COR-L47 (cell line): ENCODE results near the gene GPR176.

Experiments
- DNase-seq: peaks from one replicate; lab custom pipeline; 2025; lab: John Stamatoyannopoulos, UW

Gene GPR176

GRCh38 chr15:39807791-39808190 is 112.3 kb downstream of the GPR176 start:
- DNase-seq: no peak

GRCh38 chr15:39804026-39804425 is 116.0 kb downstream of the GPR176 start:
- DNase-seq: no peak

- DNase-seq: no peak
Measured at GRCh38 chr15:39803016-39803415, 117.0 kb downstream of the GPR176 start.

GRCh38 chr15:39801641-39802309 is 118.3 kb downstream of the GPR176 start:
- DNase-seq: peak; percentile 30

GRCh38 chr15:39799552-39800011 is 120.5 kb downstream of the GPR176 start:
- DNase-seq: no peak

- no peak for DNase-seq
Measured at GRCh38 chr15:39798382-39798781, 121.7 kb downstream of the GPR176 start.

GRCh38 chr15:39797407-39797806 is 122.7 kb downstream of the GPR176 start:
- no peak for DNase-seq

- DNase-seq: no peak
Measured at GRCh38 chr15:39796601-39797000, 123.5 kb downstream of the GPR176 start.

- no peak for DNase-seq
Measured at GRCh38 chr15:39795486-39795885, 124.6 kb downstream of the GPR176 start.

GRCh38 chr15:39794954-39795353 is 125.1 kb downstream of the GPR176 start:
- DNase-seq: no peak

GRCh38 chr15:39793923-39794322 is 126.1 kb downstream of the GPR176 start:
- DNase-seq: no peak

GRCh38 chr15:39792844-39793335 is 127.2 kb downstream of the GPR176 start:
- DNase-seq: no peak

- DNase-seq: no peak
Measured at GRCh38 chr15:39792025-39792843, 127.8 kb downstream of the GPR176 start.

- no peak for DNase-seq
Measured at GRCh38 chr15:39789736-39790135, 130.3 kb downstream of the GPR176 start.

- no peak for DNase-seq
Measured at GRCh38 chr15:39788800-39789565, 131.1 kb downstream of the GPR176 start.

GRCh38 chr15:39788108-39788507 is 132.0 kb downstream of the GPR176 start:
- DNase-seq: no peak

- DNase-seq: no peak
Measured at GRCh38 chr15:39787479-39787878, 132.6 kb downstream of the GPR176 start.

- peak; percentile 64 for DNase-seq
Measured at GRCh38 chr15:39786447-39787056, 133.5 kb downstream of the GPR176 start.

GRCh38 chr15:39785841-39786240 is 134.2 kb downstream of the GPR176 start:
- no peak for DNase-seq

GRCh38 chr15:39785139-39785538 is 134.9 kb downstream of the GPR176 start:
- peak; percentile 30 for DNase-seq

GRCh38 chr15:39784638-39785037 is 135.4 kb downstream of the GPR176 start:
- DNase-seq: no peak

GRCh38 chr15:39784125-39784524 is 135.9 kb downstream of the GPR176 start:
- no peak for DNase-seq
